HL-60 (cell line): ENCODE results near the gene TEX35.

Experiments
- GABPA ChIP-seq: IDR thresholded peaks from 2 replicates; pipeline ENCODE4 v1.6.1; 2012; ENCODE audit warnings: low read depth
- TF ChIP-seq, protein P1 (sequence below): IDR thresholded peaks from one replicate; pipeline ENCODE4 v1.5.1; 2011; ENCODE audit warnings: low read length, control low read depth, inconsistent platforms; ENCODE audit not compliant: insufficient read depth

GRCh38 chr1:178540204-178540603 lies 27.3 kb downstream of the TEX35 start:
- no peak for TF ChIP-seq GABPA
- TF ChIP-seq, protein P1, sequence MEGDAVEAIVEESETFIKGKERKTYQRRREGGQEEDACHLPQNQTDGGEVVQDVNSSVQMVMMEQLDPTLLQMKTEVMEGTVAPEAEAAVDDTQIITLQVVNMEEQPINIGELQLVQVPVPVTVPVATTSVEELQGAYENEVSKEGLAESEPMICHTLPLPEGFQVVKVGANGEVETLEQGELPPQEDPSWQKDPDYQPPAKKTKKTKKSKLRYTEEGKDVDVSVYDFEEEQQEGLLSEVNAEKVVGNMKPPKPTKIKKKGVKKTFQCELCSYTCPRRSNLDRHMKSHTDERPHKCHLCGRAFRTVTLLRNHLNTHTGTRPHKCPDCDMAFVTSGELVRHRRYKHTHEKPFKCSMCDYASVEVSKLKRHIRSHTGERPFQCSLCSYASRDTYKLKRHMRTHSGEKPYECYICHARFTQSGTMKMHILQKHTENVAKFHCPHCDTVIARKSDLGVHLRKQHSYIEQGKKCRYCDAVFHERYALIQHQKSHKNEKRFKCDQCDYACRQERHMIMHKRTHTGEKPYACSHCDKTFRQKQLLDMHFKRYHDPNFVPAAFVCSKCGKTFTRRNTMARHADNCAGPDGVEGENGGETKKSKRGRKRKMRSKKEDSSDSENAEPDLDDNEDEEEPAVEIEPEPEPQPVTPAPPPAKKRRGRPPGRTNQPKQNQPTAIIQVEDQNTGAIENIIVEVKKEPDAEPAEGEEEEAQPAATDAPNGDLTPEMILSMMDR, result no peak
